ENCODE results near the gene TMCC1.

Gene TMCC1

GRCh38 chr3:129794311-129795185 is 99.0 kb downstream of the TMCC1 start:
- TF ChIP-seq CTCF (IDR thresholded peaks at IDR 0.05) (no peak), ZFX (IDR thresholded peaks at IDR 0.05; ENCODE audit: borderline replicate concordance) (no peak)
- no peak overlapping the region for H3K27ac ChIP-seq

- H3K27ac ChIP-seq = no peak overlapping the region
- TF ChIP-seq ZFX (IDR thresholded peaks at IDR 0.05; ENCODE audit: borderline replicate concordance) (no peak), CTCF (IDR thresholded peaks at IDR 0.05) (no peak)
Measured at GRCh38 chr3:129793942-129794310, 99.6 kb downstream of the TMCC1 start.

GRCh38 chr3:129793319-129793718 is 100.2 kb downstream of the TMCC1 start:
- H3K27ac ChIP-seq = no peak overlapping the region
- no peak for TF ChIP-seq ZFX (IDR thresholded peaks at IDR 0.05; ENCODE audit: borderline replicate concordance)
- no peak for TF ChIP-seq CTCF (IDR thresholded peaks at IDR 0.05)

GRCh38 chr3:129783470-129783869 is 110.0 kb downstream of the TMCC1 start:
- TF ChIP-seq CTCF (IDR thresholded peaks at IDR 0.05) (no peak), ZFX (IDR thresholded peaks at IDR 0.05; ENCODE audit: borderline replicate concordance) (no peak)
- H3K27ac ChIP-seq = no peak overlapping the region

GRCh38 chr3:129778871-129779270 is 114.6 kb downstream of the TMCC1 start:
- TF ChIP-seq ZFX (IDR thresholded peaks at IDR 0.05; ENCODE audit: borderline replicate concordance) (no peak), CTCF (IDR thresholded peaks at IDR 0.05) (no peak)
- no peak overlapping the region for H3K27ac ChIP-seq

- no peak for TF ChIP-seq CTCF (IDR thresholded peaks at IDR 0.05)
- no peak for TF ChIP-seq ZFX (IDR thresholded peaks at IDR 0.05; ENCODE audit: borderline replicate concordance)
- no peak overlapping the region for H3K27ac ChIP-seq
Measured at GRCh38 chr3:129777806-129778205, 115.7 kb downstream of the TMCC1 start.

- TF ChIP-seq CTCF (IDR thresholded peaks at IDR 0.05) (no peak), ZFX (IDR thresholded peaks at IDR 0.05; ENCODE audit: borderline replicate concordance) (no peak)
- no peak overlapping the region for H3K27ac ChIP-seq
Measured at GRCh38 chr3:129775870-129776269, 117.6 kb downstream of the TMCC1 start.

Measured in 22Rv1 (cell line).